ENCODE measurements around the gene TMEM178B.

- TF ChIP-seq POLR2A (IDR thresholded peaks at IDR 0.05; ENCODE audit: low read length) (no peak), GATA1 (IDR thresholded peaks at IDR 0.05; ENCODE audit: low read depth, low read length) (no peak)
Measured at GRCh38 chr7:141185369-141185967, 111.6 kb downstream of the TMEM178B start.
